DMS 273 (cell line): ENCODE measurements around the gene HINT3.
"Not testable (repeated sequence)": the region's sequence is repeated elsewhere in the genome, so short reads cannot be mapped to it uniquely, and the experiment has no call there.

Experiments used
- DNase-seq: peaks from one replicate; lab custom pipeline; 2025; ENCODE audit not compliant: unreplicated experiment; lab: John Stamatoyannopoulos, UW

Gene HINT3

GRCh38 chr6:125961117-125961516, 4.5 kb downstream of the HINT3 start:
- no peak for DNase-seq

DNA sequence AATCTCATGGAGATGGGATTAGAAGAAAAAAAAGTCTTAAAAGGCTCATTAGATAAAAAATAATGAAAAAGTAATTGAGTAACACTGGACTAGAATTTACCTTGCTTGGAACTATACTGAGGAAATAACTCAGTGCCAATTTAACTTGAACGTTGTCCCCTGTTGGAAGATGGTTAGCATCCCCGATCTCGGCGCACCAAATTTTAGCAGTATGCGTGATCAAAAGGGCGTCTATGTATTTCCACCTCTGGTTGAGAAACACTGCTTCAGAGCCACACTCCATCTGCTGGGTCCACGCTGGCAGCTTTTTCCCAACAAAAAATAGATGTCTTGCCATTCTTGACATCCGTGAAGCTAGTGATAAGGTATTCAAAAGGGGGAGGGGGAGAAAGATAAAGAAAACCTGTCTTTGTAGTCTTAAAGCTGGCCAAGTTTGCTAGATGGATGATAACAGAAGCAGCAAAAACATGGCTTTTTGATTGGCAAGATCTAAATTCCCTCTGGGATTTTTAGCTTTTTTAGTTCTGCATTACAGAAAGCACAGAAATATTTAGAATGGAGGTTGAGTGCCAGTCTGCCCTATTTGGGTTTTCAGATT, 6.4 kb downstream of the HINT3 start:
- DNase-seq: peak; percentile 55

GRCh38 chr6:125963817-125964216, 7.2 kb downstream of the HINT3 start:
- DNase-seq: peak; percentile 64

DNA sequence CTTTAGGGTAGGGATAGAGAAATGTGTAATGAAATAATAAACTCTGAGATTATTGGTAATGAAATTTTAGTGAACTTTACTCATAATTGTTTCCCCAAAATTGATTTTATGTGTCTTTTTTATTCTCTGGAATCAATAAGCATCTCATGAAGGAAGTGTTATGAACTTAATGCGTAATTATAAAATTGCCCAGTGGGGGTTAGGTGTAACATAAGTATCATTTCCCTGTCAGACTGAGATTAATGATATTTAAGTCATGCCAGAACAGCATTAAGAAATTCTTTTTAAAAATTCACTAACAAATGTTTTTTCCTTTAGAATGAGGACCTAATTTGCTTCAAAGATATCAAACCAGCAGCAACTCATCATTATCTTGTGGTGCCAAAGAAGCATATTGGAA, 10.0 kb downstream of the HINT3 start:
- DNase-seq: peak; percentile 20

DNA sequence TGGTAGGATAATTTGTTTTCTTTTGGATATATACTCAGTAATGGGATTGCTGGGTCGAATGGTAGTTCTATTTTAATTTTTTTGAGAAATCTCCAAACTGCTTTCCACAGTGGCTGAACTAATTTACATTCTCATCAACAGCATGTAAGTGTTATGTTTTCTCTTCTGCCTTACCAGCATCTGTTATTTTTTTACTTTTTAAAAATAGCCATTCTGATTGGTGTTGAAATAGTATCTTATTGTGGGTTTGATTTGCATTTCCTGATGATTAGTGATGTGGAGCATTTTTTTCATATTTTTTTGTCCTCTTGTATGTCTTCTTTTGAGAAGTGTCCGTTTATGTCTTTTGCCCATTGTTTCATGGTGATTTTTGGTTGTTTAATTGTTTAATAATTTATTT, 11.9 kb downstream of the HINT3 start:
- DNase-seq: no peak

DNA sequence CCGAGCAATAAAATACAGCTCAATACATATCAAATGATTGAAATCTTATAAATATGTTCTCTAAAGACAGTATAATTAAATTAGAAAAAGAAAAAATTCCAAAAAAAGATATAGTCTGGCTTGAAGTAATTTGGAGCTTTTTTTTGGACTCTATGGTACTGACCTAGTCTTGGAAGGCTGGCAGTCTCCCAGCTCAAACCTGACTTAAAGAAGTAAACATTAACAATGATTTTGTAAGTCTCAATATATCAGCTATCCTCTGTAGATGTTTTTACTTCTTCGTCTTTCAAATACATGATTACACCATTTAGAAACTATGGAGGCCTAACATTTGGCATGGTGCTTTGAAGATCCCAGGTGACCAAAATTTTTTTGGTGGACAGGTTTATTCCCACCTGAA, 14.2 kb downstream of the HINT3 start:
- no peak for DNase-seq

- DNase-seq: not testable (repeated sequence)
These were observed 15.9 kb downstream of the HINT3 start for GRCh38 chr6:125972478-125972877.

DNA sequence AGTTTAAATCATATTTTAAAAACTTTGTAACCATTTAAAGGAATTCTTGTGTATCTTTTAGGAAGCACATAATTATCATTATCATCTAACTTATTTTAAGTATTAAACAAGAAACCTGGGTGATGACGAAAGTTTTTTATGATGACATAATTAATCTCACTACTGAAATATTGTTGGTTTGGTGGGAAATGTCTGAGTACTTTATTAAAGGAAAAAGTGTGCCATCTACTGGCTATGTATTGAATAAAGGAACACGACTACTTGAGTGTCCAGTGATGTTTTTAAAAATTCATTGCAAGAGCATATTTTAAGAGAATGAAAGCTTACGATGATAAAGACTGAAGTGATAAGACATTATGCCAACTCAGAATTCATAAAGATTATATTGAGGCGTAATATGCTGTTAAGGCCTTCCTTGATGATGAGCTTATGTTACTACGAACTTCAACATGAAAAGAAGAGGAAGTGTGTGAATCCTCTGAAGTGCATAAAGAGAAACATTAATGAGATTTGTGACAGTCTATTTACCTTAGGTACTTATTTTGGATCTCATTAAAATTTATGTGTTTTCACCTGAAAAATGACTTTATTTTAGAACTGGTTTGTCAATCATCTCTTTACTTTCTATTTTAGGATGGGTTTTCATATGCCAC, 17.8 kb downstream of the HINT3 start:
- DNase-seq: peak; percentile 82

GRCh38 chr6:125979101-125979500, 22.5 kb downstream of the HINT3 start:
- DNase-seq: no peak

DNA sequence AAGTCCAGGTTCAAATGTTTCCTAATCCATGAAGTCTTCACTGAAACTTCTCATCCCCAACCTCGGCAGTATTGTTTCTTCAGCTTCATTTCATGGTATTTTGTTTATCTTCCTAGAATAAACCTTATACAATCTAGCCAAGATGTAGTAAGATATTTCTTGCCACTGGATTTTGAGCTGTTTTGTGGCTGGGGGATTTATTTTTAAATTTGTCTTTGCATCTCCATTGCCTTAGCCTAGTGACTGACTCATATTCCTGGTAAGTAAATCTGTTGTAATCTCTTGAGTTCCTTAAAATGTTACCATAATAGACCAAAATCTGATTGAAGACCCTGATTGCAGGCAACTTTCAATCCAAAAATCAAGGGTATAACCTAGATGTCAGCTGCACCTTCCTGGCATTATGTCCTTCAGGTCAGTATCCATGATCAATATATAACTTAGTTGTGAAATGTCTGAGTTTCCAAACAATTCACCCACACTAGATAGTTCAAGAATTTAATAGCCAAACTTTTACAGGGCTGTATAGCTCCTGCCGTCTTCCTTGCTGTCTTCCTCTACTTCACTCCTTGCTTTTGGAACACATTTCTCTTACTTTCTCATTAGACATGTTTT, 25.1 kb downstream of the HINT3 start:
- DNase-seq: no peak

- DNase-seq: peak; percentile 44
These were observed 26.8 kb downstream of the HINT3 start for GRCh38 chr6:125983246-125983945.

- DNase-seq: peak; percentile 34
These were observed 27.7 kb downstream of the HINT3 start for GRCh38 chr6:125984311-125984710.

GRCh38 chr6:125985522-125985921, 29.0 kb downstream of the HINT3 start:
- DNase-seq: peak; percentile 16

DNA sequence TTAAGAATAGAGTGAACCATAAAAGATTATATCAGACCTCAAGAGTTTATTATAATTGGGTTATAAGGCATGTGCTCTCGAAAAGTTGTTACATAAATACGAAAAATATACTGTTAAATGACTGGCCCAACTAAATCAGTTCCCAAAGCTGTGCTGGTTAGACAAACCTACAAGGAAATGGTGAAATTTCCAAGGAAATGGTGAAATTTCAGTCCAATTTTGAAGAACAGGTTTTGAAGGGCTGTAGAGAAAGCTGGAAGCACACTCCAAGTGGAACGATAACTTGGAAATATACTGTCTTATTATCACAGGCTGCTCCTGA, 29.4 kb downstream of the HINT3 start:
- DNase-seq: no peak

DNA sequence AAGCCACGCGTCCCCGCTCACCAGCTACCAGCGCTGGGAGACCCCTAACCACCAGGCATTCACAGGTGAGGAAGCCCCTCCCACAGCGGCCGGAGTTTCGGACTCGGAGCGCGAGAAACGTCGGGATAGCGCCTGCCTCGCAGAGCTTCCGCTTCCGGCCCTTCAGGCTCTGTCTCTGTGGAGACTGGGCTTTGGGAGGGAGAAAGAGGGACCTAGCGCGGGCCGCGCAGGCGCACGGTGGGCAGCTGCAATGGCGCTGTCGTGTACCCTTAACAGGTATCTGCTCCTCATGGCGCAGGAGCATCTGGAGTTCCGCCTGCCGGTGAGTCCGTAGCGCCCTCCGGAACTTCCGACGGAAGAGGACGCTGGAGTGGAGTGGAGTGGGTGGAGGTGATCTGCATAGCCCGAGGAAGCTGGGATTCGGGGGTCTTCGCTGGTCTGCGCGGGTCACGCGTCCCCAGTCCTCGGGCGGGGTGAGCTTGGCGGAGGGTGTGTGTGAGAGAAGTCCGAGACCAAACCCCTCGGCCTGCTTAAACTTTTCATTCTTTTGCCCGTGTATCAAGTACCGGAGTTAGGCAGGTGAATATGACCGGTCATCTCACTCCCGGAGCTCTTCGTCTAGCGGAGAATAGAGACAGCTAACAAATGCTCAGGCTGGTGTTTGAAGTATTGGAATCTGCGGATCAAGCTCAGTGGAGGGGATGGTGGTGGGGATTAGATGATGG, 29.9 kb downstream of the HINT3 start, which contains the start of gene TRMT11:
Gene TRMT11, plus strand, starts transcription at position 240 of the 725 bp plus-strand sequence. Its CDS starts 11 bp downstream, at position 251.
- DNase-seq: peak; percentile 98

DNA sequence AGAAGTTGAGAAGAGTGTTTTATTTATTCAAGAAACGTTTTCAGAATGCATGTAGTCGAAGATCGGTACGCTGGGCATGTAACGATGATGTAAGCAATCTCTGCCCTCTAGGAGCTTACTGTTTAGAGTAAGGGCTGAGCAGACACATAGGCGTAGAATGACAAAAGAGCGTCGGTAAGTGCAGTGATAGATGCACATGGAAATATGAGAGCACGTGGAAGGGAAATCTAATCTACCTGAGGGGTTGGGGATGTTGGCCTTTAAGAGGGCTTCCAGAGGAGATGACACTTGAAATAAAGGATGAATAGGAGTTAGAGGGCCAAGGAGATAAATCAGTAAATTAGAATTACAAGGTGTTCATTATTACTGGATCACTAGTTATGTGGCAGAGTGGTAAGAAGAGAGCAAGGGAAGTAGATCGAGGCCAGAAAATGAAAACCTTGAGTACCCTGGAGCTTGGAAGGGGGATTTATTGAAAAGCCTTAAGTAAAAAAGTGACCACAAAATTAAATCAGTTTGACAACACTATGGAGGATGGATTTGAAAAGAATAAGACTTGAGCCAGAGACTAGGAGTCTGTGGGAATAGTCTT, 30.6 kb downstream of the HINT3 start:
- DNase-seq: peak; percentile 67

GRCh38 chr6:125988280-125988679, 31.7 kb downstream of the HINT3 start:
- DNase-seq: no peak

GRCh38 chr6:125989631-125990030, 33.1 kb downstream of the HINT3 start:
- no peak for DNase-seq

DNA sequence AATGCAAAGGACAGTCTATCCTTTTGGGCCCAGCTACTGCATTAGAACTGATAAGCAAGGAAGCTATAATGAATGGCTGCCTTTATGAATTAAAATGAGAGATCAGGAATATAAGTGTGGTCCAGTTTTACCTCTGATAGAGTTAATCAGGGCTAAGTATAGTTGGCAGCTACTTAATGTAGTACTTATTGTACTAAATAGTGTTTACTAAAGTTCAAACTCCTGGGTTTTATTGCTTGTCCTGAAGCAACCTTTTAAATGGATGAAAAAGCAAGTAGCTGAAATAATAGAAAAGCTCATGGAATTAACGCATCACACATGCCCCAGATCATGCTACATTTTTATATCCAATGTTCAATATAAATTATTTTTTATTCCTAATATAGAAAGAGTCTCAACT, 35.1 kb downstream of the HINT3 start:
- DNase-seq: no peak

GRCh38 chr6:125994670-125995488, 38.3 kb downstream of the HINT3 start:
- DNase-seq: peak; percentile 81
